NCI-H748 (cell line): ENCODE data around the gene DGKZ.

Experiments used
- DNase-seq: peaks from one replicate; lab custom pipeline; 2025; ENCODE audit not compliant: unreplicated experiment; lab: John Stamatoyannopoulos, UW

DGKZ gene

GRCh38 chr11:46343520-46343919 lies 3.7 kb upstream of the DGKZ start:
- DNase-seq = no peak

- DNase-seq = peak; percentile 44
Observed at GRCh38 chr11:46345131-46345597, 2.1 kb upstream of the DGKZ start.

- no peak for DNase-seq
Observed at GRCh38 chr11:46345881-46346484, 1.3 kb upstream of the DGKZ start.

GRCh38 chr11:46347637-46348311 lies 511 bp downstream of the DGKZ start:
- DNase-seq = peak; percentile 32

- no peak for DNase-seq
Observed at GRCh38 chr11:46348566-46349401, 1.5 kb downstream of the DGKZ start.

- no peak for DNase-seq
Observed at GRCh38 chr11:46350695-46351094, 3.4 kb downstream of the DGKZ start.

- no peak for DNase-seq
Observed at GRCh38 chr11:46351148-46351547, 3.9 kb downstream of the DGKZ start.

- no peak for DNase-seq
Observed at GRCh38 chr11:46351606-46352005, 4.3 kb downstream of the DGKZ start.

GRCh38 chr11:46352063-46352841 lies 5.0 kb downstream of the DGKZ start:
- DNase-seq = peak; percentile 57

- DNase-seq = no peak
Observed at GRCh38 chr11:46353698-46354097, 6.4 kb downstream of the DGKZ start.

- DNase-seq = no peak
Observed at GRCh38 chr11:46356924-46357482, 9.7 kb downstream of the DGKZ start.

- no peak for DNase-seq
Observed at GRCh38 chr11:46357483-46357936, 10.2 kb downstream of the DGKZ start.

GRCh38 chr11:46359953-46360352 lies 12.7 kb downstream of the DGKZ start:
- no peak for DNase-seq

GRCh38 chr11:46360878-46361277 lies 13.6 kb downstream of the DGKZ start:
- DNase-seq = no peak

- DNase-seq = no peak
Observed at GRCh38 chr11:46361283-46362155, 14.3 kb downstream of the DGKZ start.

- DNase-seq = no peak
Observed at GRCh38 chr11:46362156-46363030, 15.1 kb downstream of the DGKZ start.

- no peak for DNase-seq
Observed at GRCh38 chr11:46363031-46363407, 15.8 kb downstream of the DGKZ start.

GRCh38 chr11:46363455-46364005 lies 16.3 kb downstream of the DGKZ start:
- no peak for DNase-seq

GRCh38 chr11:46364056-46364455 lies 16.8 kb downstream of the DGKZ start:
- DNase-seq = no peak
